CD4-positive, alpha-beta T cell treated with Interleukin-1 beta for 1 hour (primary cell): ENCODE measurements around the gene CIROP.
A peak's percentile ranks its signal among the peaks of the same experiment; 100 is the strongest.

ENCODE experiments used
- DNase-seq, 2 donors: peaks; one replicate each; pipeline ENCODE4 v3.0.0-alpha.2; 2020 to 2022

CIROP gene

GRCh38 chr14:23130871-23131270, 26.1 kb upstream of the CIROP start:
- no peak for DNase-seq

- no peak for DNase-seq
Measured at GRCh38 chr14:23129759-23130316, 25.0 kb upstream of the CIROP start.

GRCh38 chr14:23128969-23129758, 24.4 kb upstream of the CIROP start:
- DNase-seq: no peak

GRCh38 chr14:23127861-23128260, 23.1 kb upstream of the CIROP start:
- no peak for DNase-seq

GRCh38 chr14:23126548-23127278, 21.9 kb upstream of the CIROP start:
- no peak for DNase-seq

- no peak for DNase-seq
Measured at GRCh38 chr14:23125933-23126524, 21.2 kb upstream of the CIROP start.

GRCh38 chr14:23125011-23125410, 20.2 kb upstream of the CIROP start:
- no peak for DNase-seq

- DNase-seq: no peak
Measured at GRCh38 chr14:23124337-23124954, 19.7 kb upstream of the CIROP start.

GRCh38 chr14:23123419-23123818, 18.6 kb upstream of the CIROP start:
- no peak for DNase-seq

GRCh38 chr14:23122086-23122485, 17.3 kb upstream of the CIROP start:
- DNase-seq: no peak

GRCh38 chr14:23121361-23121771, 16.6 kb upstream of the CIROP start:
- no peak for DNase-seq

GRCh38 chr14:23120541-23121251, 15.9 kb upstream of the CIROP start:
- DNase-seq: peak; percentile 84

GRCh38 chr14:23119363-23120327, 14.9 kb upstream of the CIROP start:
- DNase-seq: peak; percentile 33 to 55

GRCh38 chr14:23118506-23119362, 13.9 kb upstream of the CIROP start, which contains the start of gene CEBPE:
Gene CEBPE, minus strand, starts transcription at chr14:23119255. Its CDS starts 164 bp downstream, at chr14:23119091.
- peak in 1 of 2 donors; percentile 23 for DNase-seq

GRCh38 chr14:23117371-23118020, 12.7 kb upstream of the CIROP start:
- DNase-seq: no peak

GRCh38 chr14:23115918-23116317, 11.1 kb upstream of the CIROP start:
- no peak for DNase-seq

GRCh38 chr14:23115039-23115731, 10.4 kb upstream of the CIROP start:
- DNase-seq: no peak

- no peak for DNase-seq
Measured at GRCh38 chr14:23114669-23115038, 9.9 kb upstream of the CIROP start.

GRCh38 chr14:23114120-23114458, 9.3 kb upstream of the CIROP start:
- DNase-seq: no peak
